Peyer's patch (tissue), 4 donors: ENCODE data around the gene POU2F2.

Experiments used
- CTCF ChIP-seq, 6 experiments: fragments of 450-650 bp in 4 of 6; fragments of 200-600 bp in 2 of 6; sonication (generic) in 1 of 6; IDR thresholded peaks; one replicate each; pipeline ENCODE4 v1.5.1; 2017 to 2019; ENCODE audit warnings: antibody characterized with exemption in 6 of 6, mild to moderate bottlenecking in 3 of 6, moderate library complexity in 1 of 6
- POLR2A ChIP-seq, 2 donors: fragments of 450-650 bp; IDR thresholded peaks; one replicate each; pipeline ENCODE4 v1.5.1; 2017; ENCODE audit warnings: antibody characterized with exemption in 2 of 2, mild to moderate bottlenecking in 2 of 2, moderate library complexity in 2 of 2

GRCh38 chr19:42051166-42052115, 80.8 kb downstream of the POU2F2 start:
- TF ChIP-seq POLR2A (IDR thresholded peaks at IDR 0.05) = no peak
- no peak for TF ChIP-seq CTCF (IDR thresholded peaks at IDR 0.05)
